ENCODE measurements around the gene DENND1C.

DNA sequence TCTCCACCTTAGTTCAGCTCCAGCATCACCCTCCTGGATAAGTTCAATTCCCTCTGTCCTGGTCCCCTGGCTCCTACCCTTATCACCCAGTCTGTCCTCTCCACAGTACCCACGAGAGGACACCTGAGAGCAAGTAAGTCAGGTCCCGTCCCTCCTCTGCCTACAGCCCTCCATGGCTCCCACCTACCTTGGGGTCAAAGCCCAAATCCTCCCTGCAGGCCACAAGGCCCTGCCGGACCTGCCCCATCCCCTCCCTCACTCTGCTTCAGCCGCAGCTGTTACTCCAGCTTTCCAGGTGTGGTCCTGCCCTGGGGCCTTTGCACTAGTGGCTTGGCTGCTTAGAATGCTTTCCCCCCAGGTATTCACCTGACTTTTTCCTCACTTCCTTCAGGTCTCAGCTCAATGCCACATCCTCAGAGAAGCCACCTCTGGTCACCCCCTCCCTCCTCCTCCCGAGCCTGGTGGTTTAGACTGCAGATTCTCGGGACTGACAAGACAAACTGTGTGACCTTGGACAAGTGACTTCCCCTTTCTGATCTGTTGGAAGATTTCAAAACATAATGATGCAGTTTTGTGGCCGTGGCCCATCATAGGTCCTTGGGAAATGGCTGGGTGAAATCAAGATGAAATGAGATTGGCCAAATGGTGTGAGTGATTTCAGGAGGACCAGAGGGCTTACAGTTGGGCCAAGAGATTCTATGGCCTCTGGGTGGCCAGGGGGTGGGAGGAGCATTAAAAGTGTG is 16.9 kb upstream of the DENND1C start:
- TF ChIP-seq, protein P1, sequence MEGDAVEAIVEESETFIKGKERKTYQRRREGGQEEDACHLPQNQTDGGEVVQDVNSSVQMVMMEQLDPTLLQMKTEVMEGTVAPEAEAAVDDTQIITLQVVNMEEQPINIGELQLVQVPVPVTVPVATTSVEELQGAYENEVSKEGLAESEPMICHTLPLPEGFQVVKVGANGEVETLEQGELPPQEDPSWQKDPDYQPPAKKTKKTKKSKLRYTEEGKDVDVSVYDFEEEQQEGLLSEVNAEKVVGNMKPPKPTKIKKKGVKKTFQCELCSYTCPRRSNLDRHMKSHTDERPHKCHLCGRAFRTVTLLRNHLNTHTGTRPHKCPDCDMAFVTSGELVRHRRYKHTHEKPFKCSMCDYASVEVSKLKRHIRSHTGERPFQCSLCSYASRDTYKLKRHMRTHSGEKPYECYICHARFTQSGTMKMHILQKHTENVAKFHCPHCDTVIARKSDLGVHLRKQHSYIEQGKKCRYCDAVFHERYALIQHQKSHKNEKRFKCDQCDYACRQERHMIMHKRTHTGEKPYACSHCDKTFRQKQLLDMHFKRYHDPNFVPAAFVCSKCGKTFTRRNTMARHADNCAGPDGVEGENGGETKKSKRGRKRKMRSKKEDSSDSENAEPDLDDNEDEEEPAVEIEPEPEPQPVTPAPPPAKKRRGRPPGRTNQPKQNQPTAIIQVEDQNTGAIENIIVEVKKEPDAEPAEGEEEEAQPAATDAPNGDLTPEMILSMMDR (IDR thresholded peaks at IDR 0.05; ENCODE audit: low read depth, low read length), result no peak
- TF ChIP-seq POLR2A (IDR thresholded peaks at IDR 0.05; ENCODE audit: extremely low read depth, insufficient read length), result no peak
- no peak for TF ChIP-seq MAX (IDR thresholded peaks at IDR 0.05; ENCODE audit: low read depth, low read length)
- TF ChIP-seq MYC (IDR thresholded peaks at IDR 0.05; ENCODE audit: low read depth, low read length), result no peak
